Heart left ventricle (tissue), 16 donors: ENCODE measurements around the gene GALNT2. TPM values are rescaled to one million over a fixed set of nuclear protein-coding genes. Genes with fewer than 3 reads are reported as not detected.

Source experiments
- ATAC-seq, 4 donors: fragments of 200-7000 bp; cut with Tn5 transposase; one replicate each; pipeline ENCODE4 v1.9.1; 2020 to 2022; ENCODE audit warnings: moderate library complexity in 4 of 4, mild to moderate bottlenecking in 3 of 4, moderate number of reproducible peaks in 1 of 4
- DNase-seq, 5 donors: peaks; one replicate each; pipeline ENCODE4 v3.0.0-alpha.2; 2020
- H3K27ac ChIP-seq, 12 donors: fragments of 200-600 bp; sonication (generic) in 4 of 12; one replicate each; pipeline versions ENCODE4 v1.5.0 to v1.8.0; 2016 to 2022; ENCODE audit warnings: mild to moderate bottlenecking in 2 of 12
- H3K27me3 ChIP-seq, 9 donors: fragments of 200-600 bp; sonication (generic) in 2 of 9; one replicate each; pipeline versions ENCODE4 v1.5.1 to v1.8.0; 2016 to 2022; ENCODE audit warnings: mild to moderate bottlenecking in 3 of 9
- H3K36me3 ChIP-seq, 9 donors: fragments of 200-600 bp; sonication (generic) in 2 of 9; one replicate each; pipeline versions ENCODE4 v1.5.0 to v1.8.0; 2018 to 2022; ENCODE audit warnings: mild to moderate bottlenecking in 2 of 9
- H3K4me1 ChIP-seq, 12 donors: fragments of 200-600 bp; sonication (generic) in 4 of 12; one replicate each; pipeline versions ENCODE4 v1.5.0 to v1.8.0; 2016 to 2022; ENCODE audit warnings: mild to moderate bottlenecking in 3 of 12
- H3K4me3 ChIP-seq, 12 donors: fragments of 200-600 bp; sonication (generic) in 4 of 12; one replicate each; pipeline versions ENCODE4 v1.5.0 to v1.8.0; 2017 to 2022; ENCODE audit warnings: mild to moderate bottlenecking in 9 of 12, moderate library complexity in 4 of 12
- H3K9me3 ChIP-seq, 12 donors: fragments of 200-600 bp; sonication (generic) in 4 of 12; one replicate each; pipeline versions ENCODE4 v1.5.0 to v1.8.0; 2016 to 2022; ENCODE audit warnings: mild to moderate bottlenecking in 1 of 12
- CTCF ChIP-seq, 12 donors: fragments of 200-600 bp; sonication (generic) in 4 of 12; IDR thresholded peaks; one replicate each; pipeline versions ENCODE4 v1.5.0 to v1.8.0; 2018 to 2022; ENCODE audit warnings: antibody characterized with exemption in 12 of 12, mild to moderate bottlenecking in 5 of 12
- POLR2A ChIP-seq, 2 donors: fragments of 450-650 bp; IDR thresholded peaks; one replicate each; pipeline ENCODE4 v1.6.1; 2017; ENCODE audit warnings: antibody characterized with exemption in 2 of 2, mild to moderate bottlenecking in 2 of 2, moderate library complexity in 2 of 2
- WGBS, 4 donors: extraction: QIAGEN DNeasy Blood & Tissue Kit in 2 of 4; methylation state at CpG; one replicate each; pipeline versions ENCODE4 v1.1.5 to v1.1.7; 2013 to 2018; 5-methylcytosine and 5-hydroxymethylcytosine counted together
- intact Hi-C, 10 donors: fragments of 100-400 bp; cut with DNase I; formaldehyde crosslinking; loops; one replicate each; pipeline versions ENCODE4 v1.11.1 to v1.14.2; 2022
- polyA plus RNA-seq, 2 donors: library from polyadenylated mRNA; stranded (reverse); fragments of 200-250 nt; gene quantifications; one replicate each; pipeline ENCODE4 v1.2.3, GENCODE V29; 2013
- total RNA-seq, 9 donors: library from RNA; depleted of rRNA in 2 of 9; stranded (reverse); fragments of >200 nt in 2 of 9; fragmentation: NEBNext Ultra II Directional in 3 of 9; extraction: Animal tissue kit (Norgen Biotek cat#: 25700) in 3 of 9; gene quantifications; one replicate each; pipeline versions ENCODE4 v1.1.0 to v1.2.4, GENCODE V29; 2016 to 2023
- donor health status: ischemic (EF 13 %, LVEDD 7.1; RV severe dilation, severe dysfunction).
- donor health status: healthy with polysubstance abuse.
- donor health status: DM: no; HTN: yes; CAD: no.
- donor health status: DM: no; HTN: no; CAD: no.
- donor health status: ischemic (EF 25% LVEDD 6.9; RV normal size, moderate dysfunction).
- donor health status: ischemic (EF 25% LVEDD 5.7; RV mildly dilated, moderate dysfunction).
- donor health status: healthy.
- donor health status: DM: yes; HTN: yes; CAD: no.
- donor health status: ischemic (EF 35%, LVEDD 5.7; RV mildly dilated, moderate dysfunction).
- donor health status: nonischemic (EF 11% LVEDD 7.7; RV severe dilation, severe dysfunction).
- donor health status: DM: yes; HTN: yes; CAD: no.
- donor health status: PGD.
- donor health status: ischemic (EF 29% LVEDD 5.4; RV normal size, mild dysfunction).
- donor health status: nonischemic (EF 23%, LVEDD 6.1; RV moderate dilation, normal function).

Gene GALNT2
- total and polyA plus RNA-seq, 11 donors = 10.1 to 44.9 (median 31.6) TPM

- WGBS, 4 donors = 59 to 63% (median 61%) methylated on average over 15 of the region's 15 CpGs
- ATAC-seq = peak; percentile 9 to 30 (median 16)
- H3K36me3 ChIP-seq = no peaks in the 10 kb centered on the region
- no peak for TF ChIP-seq POLR2A (IDR thresholded peaks at IDR 0.05)
- no peak for TF ChIP-seq CTCF (IDR thresholded peaks at IDR 0.05)
- no peak for DNase-seq
- peak overlapping the region in 2 of 12 donors; percentile 13 to 19 for H3K27ac ChIP-seq
- H3K9me3 ChIP-seq = no peaks in the 10 kb centered on the region
- no peaks in the 10 kb centered on the region for H3K27me3 ChIP-seq
- intact Hi-C loops = loop anchor here in 1 of 10 donors (5.0 kb wide), 1 partner anchor 80 kb away; the partner anchor contains the start of gene GALNT2
- H3K4me1 ChIP-seq = peaks cover under 1 to 80% (median 52%) of the 10 kb centered on the region in 12 donors
- H3K4me3 ChIP-seq = no peak overlapping the region
Measured at GRCh38 chr1:230147253-230148125, 80.5 kb downstream of the GALNT2 start.

GRCh38 chr1:230148126-230148652 lies 81.2 kb downstream of the GALNT2 start:
- intact Hi-C loops = loop anchor here in 1 of 10 donors (5.0 kb wide), 1 partner anchor 81 kb away; the partner anchor contains the start of gene GALNT2

GRCh38 chr1:230148768-230149469 lies 81.9 kb downstream of the GALNT2 start:
- H3K9me3 ChIP-seq = no peaks in the 10 kb centered on the region
- H3K27ac ChIP-seq = no peak overlapping the region
- DNase-seq = no peak
- peaks cover 0 to 80% (median 51%) of the 10 kb centered on the region in 12 donors for H3K4me1 ChIP-seq
- H3K36me3 ChIP-seq = no peaks in the 10 kb centered on the region
- WGBS, 4 donors = 89 to 98% (median 97%) methylated on average over 11 of the region's 11 CpGs
- no peaks in the 10 kb centered on the region for H3K27me3 ChIP-seq
- intact Hi-C loops = loop anchor here in 1 of 10 donors (5.0 kb wide), 1 partner anchor 82 kb away; the partner anchor contains the start of gene GALNT2
- TF ChIP-seq POLR2A (IDR thresholded peaks at IDR 0.05) (no peak), CTCF (IDR thresholded peaks at IDR 0.05) (no peak)
- H3K4me3 ChIP-seq = no peak overlapping the region
- ATAC-seq = no peak

More at GRCh38 chr1:230148126-230148652, 81.2 kb downstream of the GALNT2 start:
- no peak overlapping the region for H3K27ac ChIP-seq
- H3K9me3 ChIP-seq = no peaks in the 10 kb centered on the region
- WGBS, 4 donors = 84 to 89% (median 87%) methylated on average over 15 of the region's 15 CpGs
- ATAC-seq = no peak
- no peaks in the 10 kb centered on the region for H3K27me3 ChIP-seq
- no peaks in the 10 kb centered on the region for H3K36me3 ChIP-seq
- no peak overlapping the region for H3K4me3 ChIP-seq
- H3K4me1 ChIP-seq = peaks cover 0 to 80% (median 52%) of the 10 kb centered on the region in 12 donors
- no peak for TF ChIP-seq POLR2A (IDR thresholded peaks at IDR 0.05)
- no peak for TF ChIP-seq CTCF (IDR thresholded peaks at IDR 0.05)
- no peak for DNase-seq
